Measurements from ENCODE around the gene CAB39L.
"Not testable (repeated sequence)": the region's sequence is repeated elsewhere in the genome, so short reads cannot be mapped to it uniquely, and the experiment has no call there.

The CAB39L gene

DNA sequence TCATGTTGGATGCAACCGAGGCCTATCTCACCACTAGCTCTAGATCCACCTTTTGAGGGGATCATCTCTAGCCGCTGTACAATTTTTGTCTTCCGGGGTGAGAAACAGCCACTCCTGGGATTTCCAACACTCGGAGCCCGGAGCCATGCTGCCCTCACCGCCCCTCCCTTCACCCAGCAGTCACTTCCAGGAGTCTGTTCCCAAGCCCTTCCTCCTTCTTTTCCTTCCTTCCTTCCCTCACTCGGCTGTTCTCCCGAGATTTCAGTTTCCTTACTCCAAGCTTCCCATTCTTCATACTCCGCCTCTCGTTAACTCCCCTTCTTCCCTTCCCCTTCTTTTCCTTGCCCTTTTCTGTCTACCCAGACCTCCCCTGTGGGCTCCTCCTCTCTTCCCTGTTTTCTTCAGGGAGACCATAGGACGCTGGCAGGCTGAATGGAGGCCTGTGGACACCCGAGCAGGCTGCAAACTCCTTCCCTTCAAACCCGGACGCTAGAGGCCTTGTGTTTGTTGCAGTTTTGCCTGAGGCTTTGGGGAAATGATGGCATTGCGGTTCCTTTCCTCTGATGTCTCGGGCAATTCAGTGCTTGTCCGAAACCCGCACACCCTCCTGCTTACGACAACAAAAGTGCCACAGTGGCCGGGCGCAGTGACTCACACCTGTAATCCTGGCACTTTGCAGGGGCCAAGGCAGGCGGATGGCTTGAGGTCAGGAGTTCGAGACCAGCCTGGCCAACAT lies 96.0 kb downstream of the CAB39L start:
- DNase-seq (ENCODE audit: low spot score): no peak

DNA sequence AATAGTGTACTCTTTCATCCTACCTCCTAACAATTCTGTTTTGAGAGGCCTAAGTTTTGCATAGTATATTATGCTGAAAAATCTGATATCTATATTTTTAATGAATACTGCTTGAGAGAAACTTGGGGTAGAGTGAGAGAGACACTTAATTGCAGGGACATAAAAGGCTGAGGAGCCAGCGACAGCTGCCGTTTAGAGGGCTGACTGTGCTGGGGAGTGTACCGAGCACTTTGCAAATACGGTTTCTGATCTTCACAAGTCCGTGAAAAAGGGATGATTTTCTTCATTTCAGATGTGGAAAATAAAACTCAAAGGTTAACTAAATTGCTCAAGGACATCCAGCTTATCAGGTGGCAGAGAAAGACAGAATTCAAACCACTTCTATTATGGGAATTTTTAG lies 97.4 kb downstream of the CAB39L start:
- DNase-seq (ENCODE audit: low spot score): no peak

DNA sequence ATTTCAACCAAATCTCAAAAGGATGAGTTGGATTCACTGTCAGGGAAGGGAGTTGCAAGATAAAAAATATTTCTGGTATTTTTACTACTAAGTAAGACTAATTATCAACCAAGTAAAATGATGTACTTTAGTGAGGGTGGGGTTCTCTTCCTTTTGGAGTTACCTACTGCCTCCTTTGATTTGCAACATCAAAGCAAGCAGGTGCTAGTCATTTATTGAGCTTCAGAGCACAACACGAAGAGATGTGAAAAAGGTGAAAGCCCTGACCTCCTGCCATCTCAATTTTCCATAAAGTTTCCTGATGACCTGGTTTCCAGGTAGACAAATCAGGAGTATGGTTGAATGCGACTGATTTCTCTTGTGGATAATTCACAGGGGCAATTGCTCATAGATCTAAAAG lies 100.1 kb downstream of the CAB39L start:
- DNase-seq (ENCODE audit: low spot score): no peak

DNA sequence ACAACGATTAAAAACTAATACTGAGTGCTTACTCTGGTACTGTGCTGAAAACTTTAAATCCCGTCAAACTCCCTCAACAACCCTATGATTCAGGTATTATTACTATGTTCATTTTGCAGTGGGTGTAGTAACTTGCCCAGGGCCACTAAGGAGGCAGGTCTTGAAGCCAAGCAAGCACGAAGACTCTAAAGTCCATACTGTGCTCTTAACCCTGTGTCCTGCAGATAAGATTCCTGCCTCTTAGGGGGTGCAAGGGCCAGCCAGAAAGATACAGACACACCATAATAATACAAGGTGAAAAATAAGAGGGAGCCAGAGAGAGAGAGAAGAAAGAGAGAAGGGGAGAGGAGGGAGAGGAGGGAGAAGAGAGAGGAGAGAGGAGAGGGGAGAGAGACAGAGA lies 100.6 kb downstream of the CAB39L start:
- no peak for DNase-seq (ENCODE audit: low spot score)

DNA sequence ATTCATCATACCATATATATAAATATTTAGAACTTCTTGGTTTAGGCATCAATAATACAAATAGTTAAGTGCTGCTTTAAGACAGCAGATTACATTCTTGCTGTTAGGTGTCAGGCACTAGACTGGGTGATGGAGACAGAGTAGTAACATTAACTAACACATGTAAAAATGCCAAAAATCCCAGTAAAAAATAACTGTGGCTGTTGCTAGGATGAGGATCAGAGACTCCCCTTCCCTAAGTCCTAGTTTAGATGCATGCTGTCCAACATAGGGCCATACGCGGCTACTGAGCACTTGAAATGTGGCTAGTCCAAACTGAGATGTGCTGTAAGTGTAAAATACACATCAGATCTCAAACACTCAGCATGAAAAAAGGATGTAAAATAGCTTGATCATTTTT lies 101.4 kb downstream of the CAB39L start:
- no peak for DNase-seq (ENCODE audit: low spot score)

DNA sequence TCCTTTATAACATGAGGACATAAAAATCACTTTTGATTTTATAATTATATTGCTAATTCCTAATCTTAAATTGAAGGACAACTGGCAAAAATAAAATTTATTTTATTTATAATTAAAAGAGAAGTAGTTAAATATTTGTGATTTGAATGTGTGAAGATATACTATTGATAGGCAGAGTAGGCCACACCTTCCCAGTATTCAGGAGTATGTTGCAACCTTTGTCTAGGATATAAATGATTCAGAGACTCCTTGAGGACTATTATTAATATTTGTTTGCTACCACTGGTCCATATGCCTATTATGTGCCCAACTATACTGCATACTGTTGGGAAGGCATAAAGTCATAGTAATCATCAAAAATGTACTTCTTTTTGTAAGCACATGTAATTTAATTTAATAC lies 101.9 kb downstream of the CAB39L start:
- DNase-seq (ENCODE audit: low spot score): no peak

DNA sequence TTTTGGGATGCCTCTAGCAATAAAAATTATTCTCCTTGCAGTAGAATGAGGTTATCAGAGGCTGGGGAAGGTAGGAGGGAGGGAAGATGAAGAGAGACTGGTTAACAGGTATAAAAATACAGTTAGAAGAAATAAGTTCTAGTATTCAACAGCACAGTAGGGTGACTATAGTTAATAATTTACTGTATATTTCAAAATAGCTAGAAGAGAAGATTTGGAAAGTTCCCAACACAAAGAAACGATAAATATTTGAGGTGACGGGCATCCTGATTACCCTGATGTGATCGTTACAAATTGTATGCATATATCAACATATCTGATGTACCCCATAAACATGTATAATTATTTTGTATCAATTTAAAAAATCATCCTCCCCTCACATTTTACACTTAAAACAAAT lies 102.3 kb downstream of the CAB39L start:
- no peak for DNase-seq (ENCODE audit: low spot score)

DNA sequence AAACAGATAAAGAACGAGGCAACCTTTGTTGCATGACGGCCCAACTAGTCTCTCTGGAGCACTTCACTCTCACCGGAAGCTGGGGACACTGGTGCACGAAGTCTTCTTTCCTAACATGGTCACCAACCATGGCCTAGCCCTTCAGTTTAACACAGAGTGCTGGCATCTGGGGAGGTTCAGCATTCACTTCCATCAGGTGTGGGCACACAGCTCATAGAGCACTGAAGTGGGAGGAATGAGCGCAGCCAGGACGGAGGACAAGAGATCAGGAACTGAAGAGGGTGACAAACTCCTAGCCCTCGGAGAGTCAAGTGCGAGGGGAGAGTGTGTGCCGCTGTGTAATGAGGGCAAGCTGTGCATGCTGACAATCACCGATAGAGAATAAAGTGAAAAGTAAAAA lies 103.7 kb downstream of the CAB39L start:
- no peak for DNase-seq (ENCODE audit: low spot score)

DNA sequence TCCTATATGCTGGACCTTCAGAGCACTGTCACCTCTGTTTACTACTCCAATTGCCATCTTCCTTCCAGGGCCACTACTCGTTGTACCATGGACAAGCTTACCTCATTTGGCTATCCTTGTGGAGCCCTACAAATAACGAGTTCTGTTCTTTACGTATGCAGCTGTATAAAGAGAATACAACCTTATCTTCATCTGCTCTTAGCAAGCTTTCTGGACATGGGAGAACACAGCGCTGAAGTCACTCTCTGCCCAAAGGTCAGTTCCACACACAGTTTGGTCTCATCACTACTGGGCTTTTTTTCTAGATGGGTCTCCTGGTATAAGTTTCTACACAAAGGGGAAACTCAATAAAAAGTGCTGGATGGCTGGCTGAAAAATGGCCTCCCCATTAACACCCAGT lies 107.2 kb downstream of the CAB39L start:
- DNase-seq (ENCODE audit: low spot score): no peak

DNA sequence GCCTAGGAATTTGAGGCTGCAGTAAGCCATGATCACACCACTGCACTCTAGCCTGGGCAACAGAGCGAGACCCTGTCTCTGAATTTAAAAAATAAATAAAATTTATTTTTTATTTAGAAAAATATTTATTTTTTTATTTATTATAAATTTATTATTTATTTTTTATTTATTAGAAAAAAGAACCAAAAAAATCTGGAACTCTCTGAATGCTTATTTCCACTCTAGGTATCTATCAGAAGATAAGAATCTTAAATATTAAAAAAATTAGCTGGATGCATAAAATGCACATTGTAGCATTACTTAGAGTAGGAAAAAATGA lies 113.4 kb downstream of the CAB39L start:
- DNase-seq (ENCODE audit: low spot score): no peak

DNA sequence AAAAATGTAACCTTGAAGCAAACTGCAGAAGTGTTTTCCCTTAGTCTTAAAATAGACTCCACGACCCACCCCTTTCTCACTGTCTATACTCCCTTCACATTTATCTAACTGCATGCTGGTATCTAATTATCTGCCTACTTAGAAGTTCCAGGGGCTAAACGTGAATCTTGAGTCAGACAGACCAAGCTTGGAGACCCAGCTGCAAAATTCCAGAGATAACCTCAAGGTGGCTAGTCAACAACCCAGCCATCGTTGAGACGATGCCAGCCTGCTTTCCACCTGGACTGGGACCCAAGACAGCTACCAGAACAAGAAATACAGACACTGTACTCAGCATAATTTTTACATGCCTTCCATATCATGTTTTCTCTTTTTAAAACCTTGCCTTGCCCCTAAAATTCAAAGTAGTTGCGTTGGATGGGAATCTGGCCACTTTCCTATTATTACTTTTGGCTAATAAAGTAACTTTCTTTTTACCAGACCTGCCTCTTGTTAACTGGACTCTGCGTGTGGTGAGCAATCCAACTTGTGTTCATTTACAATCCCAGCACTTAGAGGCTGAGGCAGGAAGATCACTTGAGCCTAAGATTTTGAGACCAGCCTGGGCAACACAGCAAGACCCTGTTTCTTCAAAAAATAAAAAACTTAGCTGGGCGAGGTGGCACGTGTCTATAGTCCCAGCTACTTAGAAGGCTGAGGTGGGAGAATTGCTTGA lies 113.9 kb downstream of the CAB39L start:
- no peak for DNase-seq (ENCODE audit: low spot score)

DNA sequence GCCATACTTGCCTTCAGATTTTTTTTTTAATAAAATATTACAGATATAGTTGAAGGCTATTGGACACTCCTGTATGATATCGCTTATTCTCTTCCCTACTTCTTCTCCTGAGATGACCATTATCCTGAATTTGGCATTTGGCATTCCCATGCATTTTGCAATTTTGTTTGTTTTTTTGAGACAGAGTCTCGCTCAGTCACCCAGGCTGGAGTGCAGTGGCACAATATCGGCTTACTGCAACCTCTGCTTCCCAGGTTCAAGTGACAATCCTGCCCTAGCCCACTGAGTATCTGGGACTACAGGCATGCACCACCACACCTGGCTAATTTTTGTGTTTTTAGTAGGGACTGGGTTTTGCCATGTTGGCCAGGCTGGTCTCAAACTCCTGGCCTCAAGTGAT lies 116.7 kb downstream of the CAB39L start:
- DNase-seq (ENCODE audit: low spot score): not testable (repeated sequence)

DNA sequence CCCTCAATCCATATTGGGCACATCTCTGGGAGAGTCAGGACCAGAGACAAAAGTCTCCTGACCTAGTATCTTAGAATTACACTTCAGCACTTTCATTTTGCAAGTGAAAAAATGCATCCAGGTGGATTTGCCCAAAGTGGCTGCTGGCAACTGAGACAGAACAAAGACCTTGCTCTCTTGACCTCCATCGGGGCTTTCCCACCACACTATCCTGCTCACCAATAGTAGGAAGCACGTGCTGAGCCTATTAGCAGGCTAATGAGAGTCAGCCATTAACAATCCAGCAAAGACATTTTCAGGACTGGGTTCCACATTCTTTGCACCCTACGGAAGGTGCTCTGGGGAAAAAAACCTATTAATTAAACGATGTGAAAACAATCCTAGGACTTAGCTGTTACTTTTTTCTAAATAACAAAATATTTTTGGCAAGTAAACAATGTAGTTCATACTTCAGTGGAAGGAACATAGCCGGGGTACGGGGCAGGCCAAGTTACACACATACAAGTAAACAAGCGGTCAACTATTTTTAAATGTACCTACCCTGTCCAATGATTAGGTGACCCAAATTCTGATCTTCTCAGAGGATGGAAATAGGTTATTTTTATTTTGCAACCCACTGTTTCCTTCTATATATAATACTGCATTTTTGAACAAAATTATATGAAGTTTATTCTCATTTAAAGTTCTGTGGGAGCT lies 117.5 kb downstream of the CAB39L start:
- no peak for DNase-seq (ENCODE audit: low spot score)

DNA sequence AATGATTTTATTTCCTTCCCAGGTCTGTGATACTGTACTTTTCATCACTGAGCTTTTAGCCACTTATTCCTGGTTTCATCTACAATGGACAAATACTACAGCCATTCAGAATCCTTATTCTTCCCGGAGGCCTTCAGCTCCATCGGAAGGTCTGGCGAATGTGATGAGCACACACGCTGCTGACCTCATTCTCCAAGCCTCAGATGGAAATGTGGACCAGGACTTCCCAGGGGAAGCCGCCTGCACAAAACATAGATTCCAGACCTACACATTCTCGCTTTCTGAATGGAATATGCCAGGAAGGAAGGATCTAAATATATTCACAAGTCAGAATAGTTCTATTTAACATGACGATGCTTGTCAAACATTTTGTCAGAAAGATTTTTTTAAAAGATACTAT lies 120.5 kb downstream of the CAB39L start:
- DNase-seq (ENCODE audit: low spot score): no peak

DNA sequence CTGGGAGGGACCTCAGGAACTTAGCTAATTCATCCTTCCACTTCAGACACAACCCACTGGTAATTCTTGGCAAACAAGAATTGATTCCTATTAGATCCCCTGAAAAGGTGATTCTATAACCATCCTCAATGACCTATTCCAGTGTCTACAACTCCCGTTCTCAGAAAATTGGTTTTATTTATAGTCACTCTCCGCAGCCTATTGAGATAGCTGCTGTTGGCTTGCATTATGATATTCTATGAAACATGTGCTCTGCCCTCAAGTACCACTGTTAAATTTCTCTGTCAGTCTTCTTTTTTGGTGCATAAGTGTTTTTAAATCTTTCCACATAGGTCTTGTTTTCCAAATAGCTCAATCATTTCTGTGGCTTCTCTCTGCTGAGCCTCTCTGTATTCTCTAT lies 121.2 kb downstream of the CAB39L start:
- DNase-seq (ENCODE audit: low spot score): no peak

DNA sequence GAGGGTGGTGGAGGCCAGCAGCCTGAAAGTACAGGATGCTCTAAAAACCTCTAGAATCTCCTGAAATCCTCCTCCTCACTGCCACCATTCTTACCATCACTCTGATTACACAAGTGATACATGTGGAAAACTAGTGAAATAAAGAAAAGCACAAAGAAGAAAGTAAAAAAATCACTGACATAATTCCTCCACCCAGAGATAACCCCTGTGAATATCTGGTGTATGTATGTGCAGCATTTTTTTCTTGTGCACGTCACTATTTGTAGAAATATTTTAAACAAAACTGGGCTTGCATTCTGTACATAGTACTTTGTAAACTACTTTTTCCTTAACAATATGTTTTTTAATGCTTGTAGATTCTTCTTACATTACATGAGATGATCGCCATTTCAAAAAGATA lies 122.9 kb downstream of the CAB39L start:
- DNase-seq (ENCODE audit: low spot score): no peak

DNA sequence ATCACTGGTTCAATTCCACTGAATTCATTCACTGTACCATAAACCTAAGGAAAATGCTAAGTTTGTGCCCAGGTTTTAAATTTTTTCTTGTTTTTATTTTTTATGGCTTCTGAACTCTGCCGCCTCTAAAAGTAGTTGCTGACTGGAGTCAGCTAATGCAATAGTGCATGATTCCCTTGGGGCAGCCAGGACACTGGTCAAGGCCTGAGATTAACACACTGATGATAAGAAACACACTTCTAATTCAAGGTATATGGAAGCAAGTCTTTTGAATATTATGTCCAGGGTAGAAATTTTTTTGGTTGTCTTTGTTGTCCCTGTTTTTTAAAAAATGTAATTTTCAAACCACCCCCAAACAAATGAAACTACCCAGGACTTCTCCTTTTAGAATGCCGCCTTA lies 123.9 kb downstream of the CAB39L start:
- DNase-seq (ENCODE audit: low spot score): no peak

DNA sequence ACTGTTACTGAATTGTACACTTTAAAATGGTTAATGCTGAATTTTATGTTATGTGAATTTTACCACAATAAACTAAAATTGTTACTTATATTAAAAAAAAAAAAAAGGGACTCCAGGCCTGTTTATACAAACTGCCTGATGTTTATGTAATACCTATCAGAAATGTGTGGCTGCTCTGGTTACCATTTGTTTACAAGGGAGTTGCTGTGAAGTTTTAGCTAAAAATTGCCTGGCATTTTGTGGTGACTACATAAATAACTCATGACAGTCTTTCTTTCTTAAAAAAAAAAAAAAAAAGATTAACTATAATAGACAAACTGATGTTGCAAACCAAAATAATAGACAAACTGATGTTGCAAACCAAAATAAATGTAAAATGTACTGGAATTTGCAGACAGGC lies 124.3 kb downstream of the CAB39L start:
- DNase-seq (ENCODE audit: low spot score): no peak

DNA sequence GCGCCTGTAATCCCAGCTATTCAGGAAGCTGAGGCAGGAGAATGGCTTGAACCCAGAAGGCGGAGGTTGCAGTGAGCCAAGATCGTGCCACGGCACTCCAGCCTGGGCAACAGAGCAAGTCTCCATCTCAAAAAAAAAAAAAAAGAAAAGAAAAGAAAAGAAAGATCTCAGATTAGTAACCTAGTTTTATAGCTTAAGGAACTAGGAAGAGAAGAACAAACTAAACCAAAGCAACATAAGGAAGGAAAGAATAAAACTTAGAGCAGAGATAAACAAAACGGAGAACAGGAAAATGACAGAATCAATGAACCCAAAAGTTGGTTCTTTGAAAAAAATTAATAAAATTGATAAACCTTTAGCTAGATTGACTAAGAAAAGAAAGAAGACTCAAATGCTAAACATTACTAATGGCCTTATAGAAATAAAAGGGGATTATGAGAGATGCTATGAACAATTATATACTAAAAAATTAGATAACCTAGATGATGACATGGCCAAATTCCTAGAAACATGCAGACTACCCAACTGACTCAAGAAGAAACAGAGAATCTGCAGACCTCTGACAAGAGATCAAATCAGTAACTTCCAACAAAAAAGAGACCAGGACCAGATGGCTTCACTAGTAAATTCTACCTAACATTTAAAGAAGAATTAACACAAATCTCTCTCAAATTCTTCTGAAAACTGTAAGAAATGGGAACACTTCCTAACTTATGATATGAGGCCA lies 127.9 kb downstream of the CAB39L start:
- DNase-seq (ENCODE audit: low spot score): no peak

DNA sequence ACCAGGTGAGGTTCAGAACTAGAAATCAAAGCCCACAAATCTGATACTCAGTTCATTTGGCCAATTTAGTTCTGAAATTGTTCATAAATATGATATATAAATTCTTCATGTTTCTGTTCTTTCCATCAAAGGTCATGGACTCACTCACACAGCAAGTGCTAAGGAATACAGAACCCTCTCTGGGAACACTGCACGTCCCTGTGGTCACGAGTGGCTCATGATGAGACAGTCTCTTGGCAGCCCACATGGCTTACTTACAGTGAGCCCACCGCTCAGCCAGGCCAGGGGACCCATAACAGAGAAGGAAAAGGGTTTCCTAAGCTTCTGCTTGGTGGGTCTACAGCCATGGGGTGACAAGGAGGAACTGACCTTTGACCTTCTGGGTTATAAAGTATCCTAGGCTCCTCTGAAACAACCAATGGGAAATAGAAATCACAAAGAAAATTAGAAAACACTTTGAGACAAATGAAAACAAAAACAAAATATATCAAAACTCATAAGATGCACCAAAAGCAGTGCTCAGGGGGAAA lies 128.8 kb downstream of the CAB39L start:
- no peak for DNase-seq (ENCODE audit: low spot score)

DNA sequence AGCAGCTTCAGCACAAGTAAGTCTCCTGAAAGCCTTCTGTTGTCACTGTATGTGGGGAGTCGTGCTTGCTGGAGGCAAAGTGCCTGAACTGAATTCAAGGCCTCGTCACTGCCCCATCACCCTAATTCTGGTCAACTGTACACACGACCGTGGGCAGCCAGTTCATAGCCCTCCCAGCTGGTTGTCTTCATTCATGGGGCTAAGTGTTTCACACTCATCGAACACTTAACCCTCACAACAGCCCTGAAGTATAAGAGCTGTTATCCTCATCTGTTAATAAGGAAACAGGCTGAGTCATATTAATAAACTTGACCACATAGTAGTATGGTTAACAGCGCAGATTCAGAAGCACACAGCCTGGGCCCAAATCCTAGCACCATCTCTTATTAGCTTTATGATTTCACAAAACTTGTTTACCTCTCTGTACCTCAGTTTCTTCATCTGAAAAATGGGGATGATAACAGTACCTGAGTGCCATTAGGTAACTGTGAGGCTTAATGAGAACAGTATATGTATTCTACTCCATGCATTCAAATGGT lies 129.5 kb downstream of the CAB39L start:
- DNase-seq (ENCODE audit: low spot score): no peak

DNA sequence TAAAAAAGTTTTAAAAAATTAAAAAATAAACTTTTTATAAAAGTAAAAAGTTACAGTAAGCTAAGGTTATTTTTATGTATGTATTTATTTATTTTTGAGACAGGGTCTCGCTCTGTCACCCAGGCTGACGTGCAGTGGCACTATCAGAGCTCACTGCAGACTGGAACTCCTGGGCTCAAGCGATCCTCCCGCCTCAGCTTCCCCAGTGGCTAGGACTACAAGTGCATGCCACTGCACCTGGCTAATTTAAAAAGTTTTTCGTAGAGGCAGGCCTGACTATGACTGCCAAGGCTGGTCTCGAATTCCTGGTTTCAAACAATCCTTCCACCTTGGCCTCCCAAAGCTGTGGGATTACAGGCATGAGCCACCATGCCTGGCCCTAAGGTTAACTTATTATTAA lies 132.0 kb downstream of the CAB39L start:
- DNase-seq (ENCODE audit: low spot score): no peak
